ENCODE measurements around the gene UBE2O.
"Not testable (repeated sequence)": the region's sequence is repeated elsewhere in the genome, so short reads cannot be mapped to it uniquely, and the experiment has no call there.

The UBE2O gene

GRCh38 chr17:76367642-76368041, 85.3 kb downstream of the UBE2O start:
- no peak for DNase-seq

- DNase-seq: no peak
Observed at GRCh38 chr17:76366247-76366646, 86.7 kb downstream of the UBE2O start.

DNA sequence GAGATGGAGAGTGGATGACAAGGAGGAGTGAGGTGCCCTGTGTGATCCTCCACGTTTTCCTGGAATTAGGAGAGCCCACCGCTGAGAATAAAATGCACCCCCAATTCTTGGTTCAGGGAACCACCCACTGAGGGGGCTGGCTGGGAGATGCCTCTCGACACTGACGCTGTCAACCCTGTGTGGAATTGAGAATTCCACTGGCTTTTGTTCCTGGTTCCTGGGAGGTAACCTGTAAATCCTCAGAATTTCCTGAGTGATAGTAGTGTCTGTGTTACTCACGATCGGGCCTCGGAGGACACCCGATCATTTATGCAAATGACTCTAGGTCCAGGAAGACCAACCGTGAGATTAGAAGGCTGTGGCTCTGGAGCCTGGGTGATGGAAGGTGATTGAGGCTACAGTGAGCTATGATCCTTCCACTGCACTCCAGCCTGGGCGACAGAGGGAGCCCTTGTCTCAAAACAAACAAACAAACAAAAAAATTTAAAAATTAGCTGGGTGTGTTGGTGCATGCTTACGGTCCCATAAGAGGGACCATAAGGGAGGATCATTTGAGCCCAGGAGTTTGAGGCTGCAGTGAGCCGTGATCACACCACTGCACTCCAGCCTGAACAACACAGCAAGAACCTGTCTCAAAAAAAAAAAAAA, 87.6 kb downstream of the UBE2O start:
- DNase-seq: no peak

DNA sequence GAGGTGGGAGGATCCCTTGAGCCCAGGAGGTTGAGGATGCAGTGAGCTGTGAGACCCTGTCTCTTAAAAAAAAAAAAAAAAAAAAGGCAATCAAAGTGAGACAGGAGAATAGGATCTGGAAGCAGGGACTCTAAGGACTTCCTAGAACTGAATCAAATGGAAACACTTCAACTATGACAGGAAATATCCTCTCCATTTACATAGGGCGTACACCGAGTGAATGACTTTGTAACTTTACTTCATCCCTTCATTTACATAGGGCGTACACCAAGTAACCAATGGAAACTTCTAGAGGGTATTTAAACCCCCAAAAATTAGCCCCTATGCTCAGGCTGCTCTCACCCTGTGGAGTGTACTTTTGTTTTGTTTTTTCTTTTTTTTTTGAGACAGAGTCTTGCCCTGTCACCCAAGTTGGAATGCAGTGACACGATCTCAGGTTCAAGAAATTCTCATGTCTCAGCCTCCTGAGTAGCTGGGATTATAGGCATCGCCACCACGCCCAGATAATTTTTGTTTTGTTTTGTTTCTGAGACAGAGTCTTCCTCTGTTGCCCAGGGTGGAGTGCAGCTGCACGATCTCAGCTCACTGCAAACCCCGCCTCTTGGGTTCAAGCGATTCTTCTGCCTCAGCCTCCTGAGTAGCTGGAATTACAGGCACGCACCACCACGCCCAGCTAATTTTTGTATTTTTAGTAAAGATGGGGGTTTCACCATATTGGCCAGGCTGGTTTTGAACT, 89.7 kb downstream of the UBE2O start:
- DNase-seq: no peak

DNA sequence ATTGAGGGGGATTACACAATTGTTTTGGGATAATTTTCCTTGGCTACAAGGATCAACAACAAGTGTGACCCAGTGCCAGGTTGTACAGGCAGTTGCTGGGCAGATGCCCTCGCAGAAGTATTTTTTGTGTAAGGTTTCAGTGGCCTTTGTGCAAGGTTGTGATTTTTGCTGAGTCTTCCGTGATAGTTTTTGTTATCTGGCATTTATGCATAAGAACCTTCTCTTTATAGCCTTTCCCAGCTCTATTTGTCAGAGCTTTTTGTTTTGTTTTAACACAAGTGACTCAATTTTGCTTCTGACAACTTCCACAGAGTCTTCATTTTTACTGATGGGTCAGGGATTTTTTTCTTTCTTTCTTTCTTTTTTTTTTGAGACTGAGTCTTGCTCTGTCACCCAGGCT, 92.5 kb downstream of the UBE2O start:
- no peak for DNase-seq

- not testable (repeated sequence) for DNase-seq
Observed at GRCh38 chr17:76359776-76360175, 93.2 kb downstream of the UBE2O start.

GRCh38 chr17:76359375-76359774, 93.6 kb downstream of the UBE2O start:
- no peak for DNase-seq

GRCh38 chr17:76357597-76358158, 95.3 kb downstream of the UBE2O start:
- DNase-seq: no peak

- DNase-seq: no peak
Observed at GRCh38 chr17:76356803-76357456, 96.0 kb downstream of the UBE2O start.

- no peak for DNase-seq
Observed at GRCh38 chr17:76354747-76355310, 98.1 kb downstream of the UBE2O start.

DNA sequence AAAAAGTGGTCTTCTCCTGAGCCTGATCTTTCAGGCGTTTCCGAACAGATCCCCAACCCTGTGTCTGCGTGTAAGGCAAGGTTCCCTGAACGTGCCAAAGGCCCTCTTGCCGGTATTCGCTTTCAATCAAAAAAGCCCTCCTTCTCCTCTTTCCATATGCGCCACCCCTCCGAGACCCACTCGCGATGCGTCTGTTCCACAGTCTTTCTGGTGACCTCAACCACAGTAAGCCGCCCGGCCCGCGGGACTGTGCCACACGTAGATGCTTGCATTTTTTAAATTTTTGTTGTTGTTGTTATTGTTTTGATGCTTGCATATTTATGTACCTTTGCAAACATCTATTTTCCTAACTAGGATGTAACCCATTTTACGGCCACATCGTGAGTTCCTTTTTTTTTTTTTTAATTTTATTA, 98.6 kb downstream of the UBE2O start:
- DNase-seq: no peak

DNA sequence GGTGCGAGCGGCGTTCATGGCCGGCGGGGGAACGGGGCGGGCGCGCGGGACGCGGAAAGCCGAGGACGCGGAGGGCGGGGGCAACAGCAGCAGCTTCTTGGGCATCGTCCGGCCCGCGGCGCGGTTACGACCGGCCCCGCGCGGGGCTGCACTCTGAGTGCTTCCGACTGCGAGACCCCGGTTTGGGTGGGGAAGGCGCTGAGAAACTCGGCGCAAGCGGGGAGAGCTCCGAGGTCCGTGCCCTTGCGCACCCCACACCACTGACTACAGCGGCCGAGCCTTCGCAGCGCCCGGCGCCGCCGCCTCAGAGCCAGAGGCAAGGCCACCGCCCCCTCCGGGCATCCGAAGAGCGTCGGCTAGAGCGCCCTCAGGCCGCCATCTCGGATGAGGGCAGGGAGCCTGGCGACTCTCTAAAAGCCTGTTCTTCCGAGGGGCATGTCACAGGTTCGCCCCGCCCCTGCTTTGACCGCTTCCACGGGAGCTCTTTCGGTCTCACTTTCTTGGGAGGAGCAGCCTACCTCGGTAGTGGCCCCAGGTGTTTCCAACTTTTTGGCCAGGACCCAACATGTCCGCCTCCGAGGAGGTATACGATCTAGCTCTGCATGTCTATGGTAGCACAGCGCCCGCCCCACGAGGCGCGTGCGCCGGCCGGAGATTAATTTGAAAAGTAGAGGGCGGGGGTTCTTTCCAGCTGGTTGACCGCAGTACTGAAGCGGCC, 99.2 kb downstream of the UBE2O start, which contains the start of gene PRPSAP1:
Gene PRPSAP1, minus strand, starts transcription at position 318 of the 718 bp plus-strand sequence. Its CDS starts 213 bp downstream, at position 105.
- peak; percentile 86 for DNase-seq

- DNase-seq: peak; percentile 44
Observed at GRCh38 chr17:76353004-76353598, 99.9 kb downstream of the UBE2O start.

GRCh38 chr17:76351526-76352071, 101.4 kb downstream of the UBE2O start:
- DNase-seq: no peak

- no peak for DNase-seq
Observed at GRCh38 chr17:76350463-76350862, 102.5 kb downstream of the UBE2O start.

GRCh38 chr17:76346936-76347335, 106.0 kb downstream of the UBE2O start:
- DNase-seq: not testable (repeated sequence)

GRCh38 chr17:76345377-76345974, 107.5 kb downstream of the UBE2O start:
- DNase-seq: no peak

DNA sequence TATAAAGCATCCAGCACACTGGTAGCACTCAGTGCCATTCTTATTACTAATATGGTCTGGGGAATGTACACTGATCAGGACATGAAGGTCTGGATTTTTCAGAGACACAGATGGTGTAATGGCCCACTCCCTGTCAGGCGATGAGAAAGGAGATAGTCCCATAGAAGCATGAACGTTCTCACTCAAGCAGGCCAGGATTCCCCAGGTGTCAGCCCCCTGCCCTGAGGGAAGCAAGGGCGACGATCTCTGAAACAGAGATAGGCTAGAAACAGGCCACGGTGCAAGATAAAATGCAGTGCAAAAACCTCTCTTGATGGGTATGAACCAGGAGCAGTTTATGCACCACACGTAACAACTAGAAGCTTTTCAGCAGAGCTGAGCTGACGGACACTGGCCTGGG, 109.8 kb downstream of the UBE2O start:
- DNase-seq: no peak

- no peak for DNase-seq
Observed at GRCh38 chr17:76341301-76341700, 111.7 kb downstream of the UBE2O start.

All from stimulated activated CD8-positive, alpha-beta memory T cell treated with anti-CD3 and anti-CD28 coated beads, Interleukin-4, amount 100 ng/mL, for 48 hours (primary cell).